Neural cell (in vitro differentiated cells): ENCODE results near the gene PARP16. TPM values are rescaled to one million over a fixed set of nuclear protein-coding genes. Genes with fewer than 3 reads are reported as not detected.

Source experiments
- H2AFZ ChIP-seq: fragments of 200-600, 300-800 bp; sonication (generic), shearing (Covaris generic); 2 replicates; pipeline ENCODE4 v1.6.0; 2014; ENCODE audit warnings: low read depth, mild to moderate bottlenecking, antibody characterized with exemption, low read length, moderate library complexity
- H3F3A ChIP-seq: fragments of 200-600 bp; shearing (Covaris generic); 2 replicates; pipeline ENCODE4 v1.6.1; 2016; ENCODE audit warnings: mild to moderate bottlenecking, moderate library complexity, mixed read lengths, antibody characterized with exemption, low read length; ENCODE audit not compliant: insufficient read depth, poor library complexity, severe bottlenecking
- H3K27ac ChIP-seq: fragments of 200-600, 300-800 bp; sonication (generic), shearing (Covaris generic); 2 replicates; pipeline ENCODE4 v1.5.1; 2014; ENCODE audit warnings: mild to moderate bottlenecking, low read length, moderate library complexity
- H3K27me3 ChIP-seq: fragments of 300-800, 200-600 bp; sonication (generic), shearing (Covaris generic); 2 replicates; pipeline ENCODE4 v1.6.0; 2014; ENCODE audit warnings: mild to moderate bottlenecking, low read depth, low read length, moderate library complexity; ENCODE audit not compliant: insufficient read depth
- H3K36me3 ChIP-seq: fragments of 300-800, 200-600 bp; sonication (generic), shearing (Covaris generic); 2 replicates; pipeline ENCODE4 v1.5.1; 2014; ENCODE audit warnings: mild to moderate bottlenecking, antibody characterized with exemption, low read length, moderate library complexity; ENCODE audit not compliant: insufficient read depth
- H3K4me2 ChIP-seq: fragments of 300-800, 200-600 bp; sonication (generic), shearing (Covaris generic); 2 replicates; pipeline ENCODE4 v1.6.0; 2014; ENCODE audit warnings: mild to moderate bottlenecking, low read length
- H3K4me3 ChIP-seq: fragments of 300-800, 200-600 bp; sonication (generic), shearing (Covaris generic); 2 replicates; pipeline ENCODE4 v1.5.1; 2014; ENCODE audit warnings: mild to moderate bottlenecking, low read length, moderate library complexity
- H3K79me2 ChIP-seq: fragments of 200-600 bp; shearing (Covaris generic); replicated peaks from 2 replicates; pipeline ENCODE4 v1.6.0; 2014; ENCODE audit warnings: mild to moderate bottlenecking, low read length, moderate library complexity; ENCODE audit not compliant: insufficient read depth
- H3K9ac ChIP-seq: fragments of 300-800, 200-600 bp; sonication (generic), shearing (Covaris generic); 2 replicates; pipeline ENCODE4 v1.6.1; 2016; ENCODE audit warnings: mild to moderate bottlenecking, low read length, mixed read lengths
- H3K9me2 ChIP-seq: fragments of 200-600 bp; shearing (Covaris generic); 2 replicates; pipeline ENCODE4 v1.6.1; 2016; ENCODE audit warnings: mild to moderate bottlenecking, low read length, mixed read lengths; ENCODE audit not compliant: insufficient read depth
- H3K9me3 ChIP-seq: fragments of 200-600, 300-800 bp; sonication (generic), shearing (Covaris generic); 2 replicates; pipeline ENCODE4 v1.6.1; 2016; ENCODE audit warnings: mild to moderate bottlenecking, mixed run types, low read length, moderate library complexity, mixed read lengths
- H4K20me1 ChIP-seq: fragments of 200-600 bp; shearing (Covaris generic); 2 replicates; pipeline ENCODE4 v1.6.1; 2016; ENCODE audit warnings: mild to moderate bottlenecking, mixed run types; ENCODE audit not compliant: insufficient read depth
- EP300 ChIP-seq: fragments of 450-650 bp; conservative IDR thresholded peaks from 2 replicates; pipeline ENCODE4 v1.6.1; 2014; ENCODE audit warnings: antibody characterized with exemption, mild to moderate bottlenecking, moderate library complexity; ENCODE audit not compliant: poor library complexity, severe bottlenecking
- EZH2 ChIP-seq: fragments of 200-600, 300-800 bp; shearing (Covaris generic), sonication (generic); IDR thresholded peaks from 2 replicates; pipeline ENCODE4 v1.6.1; 2014; ENCODE audit warnings: antibody characterized with exemption, low read length, borderline replicate concordance, mild to moderate bottlenecking; ENCODE audit not compliant: insufficient read depth, poor library complexity, severe bottlenecking
- MXI1 ChIP-seq: fragments of 450-650 bp; conservative IDR thresholded peaks from 2 replicates; pipeline ENCODE4 v1.6.1; 2014; ENCODE audit warnings: antibody characterized with exemption, mild to moderate bottlenecking; ENCODE audit not compliant: poor library complexity, severe bottlenecking
- POLR2AphosphoS5 ChIP-seq: IDR thresholded peaks from 2 replicates; pipeline ENCODE4 v1.6.1; 2012
- RAD21 ChIP-seq: fragments of 450-650 bp; conservative IDR thresholded peaks from 2 replicates; pipeline ENCODE4 v1.6.1; 2014; ENCODE audit warnings: antibody characterized with exemption, mild to moderate bottlenecking, moderate library complexity
- SMC3 ChIP-seq: fragments of 450-650 bp; conservative IDR thresholded peaks from 2 replicates; pipeline ENCODE4 v1.6.1; 2014; ENCODE audit warnings: antibody characterized with exemption, mild to moderate bottlenecking, moderate library complexity; ENCODE audit not compliant: poor library complexity
- TAF1 ChIP-seq: IDR thresholded peaks from 2 replicates; pipeline ENCODE4 v1.6.1; 2012; ENCODE audit warnings: low read depth
- polyA plus RNA-seq: library from polyadenylated mRNA; depleted of rRNA; stranded (reverse); fragments of >200 nt; gene quantifications from 2 replicates; pipeline ENCODE4 v1.2.3, GENCODE V29; 2014
- TF ChIP-seq, protein P1 (sequence below): IDR thresholded peaks from 2 replicates; pipeline ENCODE4 v1.6.1; 2012; ENCODE audit warnings: borderline replicate concordance
- TF ChIP-seq, protein P2 (sequence below): fragments of 450-650 bp; IDR thresholded peaks from 2 replicates; pipeline ENCODE4 v1.5.1; 2014; ENCODE audit warnings: antibody characterized with exemption, mild to moderate bottlenecking, moderate library complexity; ENCODE audit not compliant: poor library complexity, severe bottlenecking

PARP16 gene
- polyA plus RNA-seq, 1 donor from 2014 or later, result 17.0 TPM

- no peak for TF ChIP-seq MXI1
- TF ChIP-seq EP300, result no peak
These were observed 27.3 kb downstream of the PARP16 start (continued) for GRCh38 chr15:65259367-65259797.

DNA sequence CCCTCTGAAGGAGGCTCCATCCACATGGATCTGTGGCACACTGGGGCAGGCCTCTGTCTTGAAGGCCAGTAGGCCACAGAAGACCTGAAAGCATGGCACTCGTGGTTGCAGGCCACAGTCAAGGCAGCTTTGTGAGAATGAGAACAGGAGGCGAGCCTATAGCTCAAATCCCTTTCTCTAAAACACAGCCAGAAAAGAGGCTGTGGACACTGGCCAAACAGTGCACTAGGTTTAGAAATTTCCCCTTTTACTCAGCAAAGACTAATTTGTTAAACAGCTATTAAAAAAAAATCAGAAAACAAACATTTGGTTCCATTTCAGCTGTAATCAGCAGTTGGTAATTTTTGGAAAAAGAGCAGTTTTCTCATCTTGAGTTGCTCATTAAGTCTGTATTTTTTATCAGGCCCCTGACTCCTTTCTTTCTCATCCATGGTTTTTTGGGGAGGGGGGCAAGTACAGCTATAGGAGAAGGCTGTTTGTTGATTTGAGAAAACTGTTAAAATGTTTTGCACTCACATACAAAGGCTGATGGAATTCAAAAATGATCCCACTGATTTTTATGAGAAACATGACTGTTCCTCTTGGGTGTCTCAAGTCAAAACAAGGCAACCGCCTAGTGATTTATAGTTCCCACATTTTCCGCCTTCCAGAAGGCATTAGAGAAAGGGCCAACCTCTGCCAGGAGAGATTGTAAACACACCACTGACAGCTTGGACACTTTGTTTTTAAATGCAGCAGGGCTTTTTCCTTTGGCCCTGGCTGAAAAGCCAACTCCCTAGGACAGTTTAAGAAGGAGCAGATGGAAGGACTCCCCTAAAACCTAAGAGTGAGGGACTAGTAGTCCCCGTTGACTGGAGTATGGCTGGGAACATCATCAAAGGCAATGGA lies 28.1 kb downstream of the PARP16 start:
- no peak overlapping the region for H3K4me3 ChIP-seq
- H3K27ac ChIP-seq, result no peak overlapping the region
- peaks cover 6% of the 10 kb centered on the region for H3K36me3 ChIP-seq
- TF ChIP-seq EP300, result no peak
- no peak for TF ChIP-seq MXI1
- no peak for TF ChIP-seq TAF1
- TF ChIP-seq, protein P1, sequence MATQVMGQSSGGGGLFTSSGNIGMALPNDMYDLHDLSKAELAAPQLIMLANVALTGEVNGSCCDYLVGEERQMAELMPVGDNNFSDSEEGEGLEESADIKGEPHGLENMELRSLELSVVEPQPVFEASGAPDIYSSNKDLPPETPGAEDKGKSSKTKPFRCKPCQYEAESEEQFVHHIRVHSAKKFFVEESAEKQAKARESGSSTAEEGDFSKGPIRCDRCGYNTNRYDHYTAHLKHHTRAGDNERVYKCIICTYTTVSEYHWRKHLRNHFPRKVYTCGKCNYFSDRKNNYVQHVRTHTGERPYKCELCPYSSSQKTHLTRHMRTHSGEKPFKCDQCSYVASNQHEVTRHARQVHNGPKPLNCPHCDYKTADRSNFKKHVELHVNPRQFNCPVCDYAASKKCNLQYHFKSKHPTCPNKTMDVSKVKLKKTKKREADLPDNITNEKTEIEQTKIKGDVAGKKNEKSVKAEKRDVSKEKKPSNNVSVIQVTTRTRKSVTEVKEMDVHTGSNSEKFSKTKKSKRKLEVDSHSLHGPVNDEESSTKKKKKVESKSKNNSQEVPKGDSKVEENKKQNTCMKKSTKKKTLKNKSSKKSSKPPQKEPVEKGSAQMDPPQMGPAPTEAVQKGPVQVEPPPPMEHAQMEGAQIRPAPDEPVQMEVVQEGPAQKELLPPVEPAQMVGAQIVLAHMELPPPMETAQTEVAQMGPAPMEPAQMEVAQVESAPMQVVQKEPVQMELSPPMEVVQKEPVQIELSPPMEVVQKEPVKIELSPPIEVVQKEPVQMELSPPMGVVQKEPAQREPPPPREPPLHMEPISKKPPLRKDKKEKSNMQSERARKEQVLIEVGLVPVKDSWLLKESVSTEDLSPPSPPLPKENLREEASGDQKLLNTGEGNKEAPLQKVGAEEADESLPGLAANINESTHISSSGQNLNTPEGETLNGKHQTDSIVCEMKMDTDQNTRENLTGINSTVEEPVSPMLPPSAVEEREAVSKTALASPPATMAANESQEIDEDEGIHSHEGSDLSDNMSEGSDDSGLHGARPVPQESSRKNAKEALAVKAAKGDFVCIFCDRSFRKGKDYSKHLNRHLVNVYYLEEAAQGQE, result no peak
- TF ChIP-seq RAD21, result no peak
- no peak for TF ChIP-seq EZH2
- TF ChIP-seq POLR2AphosphoS5, result no peak
- TF ChIP-seq, protein P2, sequence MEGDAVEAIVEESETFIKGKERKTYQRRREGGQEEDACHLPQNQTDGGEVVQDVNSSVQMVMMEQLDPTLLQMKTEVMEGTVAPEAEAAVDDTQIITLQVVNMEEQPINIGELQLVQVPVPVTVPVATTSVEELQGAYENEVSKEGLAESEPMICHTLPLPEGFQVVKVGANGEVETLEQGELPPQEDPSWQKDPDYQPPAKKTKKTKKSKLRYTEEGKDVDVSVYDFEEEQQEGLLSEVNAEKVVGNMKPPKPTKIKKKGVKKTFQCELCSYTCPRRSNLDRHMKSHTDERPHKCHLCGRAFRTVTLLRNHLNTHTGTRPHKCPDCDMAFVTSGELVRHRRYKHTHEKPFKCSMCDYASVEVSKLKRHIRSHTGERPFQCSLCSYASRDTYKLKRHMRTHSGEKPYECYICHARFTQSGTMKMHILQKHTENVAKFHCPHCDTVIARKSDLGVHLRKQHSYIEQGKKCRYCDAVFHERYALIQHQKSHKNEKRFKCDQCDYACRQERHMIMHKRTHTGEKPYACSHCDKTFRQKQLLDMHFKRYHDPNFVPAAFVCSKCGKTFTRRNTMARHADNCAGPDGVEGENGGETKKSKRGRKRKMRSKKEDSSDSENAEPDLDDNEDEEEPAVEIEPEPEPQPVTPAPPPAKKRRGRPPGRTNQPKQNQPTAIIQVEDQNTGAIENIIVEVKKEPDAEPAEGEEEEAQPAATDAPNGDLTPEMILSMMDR, result no peak
- no peak for TF ChIP-seq SMC3
- H3K4me2 ChIP-seq, result no peak overlapping the region
- no peaks in the 10 kb centered on the region for H3F3A ChIP-seq
- H3K9me3 ChIP-seq, result no peaks in the 10 kb centered on the region
- H2AFZ ChIP-seq, result no peak overlapping the region
- no peak overlapping the region for H3K9ac ChIP-seq
- no peaks in the 10 kb centered on the region for H4K20me1 ChIP-seq
- H3K79me2 ChIP-seq, result no peaks in the 10 kb centered on the region
- H3K9me2 ChIP-seq, result no peaks in the 10 kb centered on the region
- no peaks in the 10 kb centered on the region for H3K27me3 ChIP-seq

DNA sequence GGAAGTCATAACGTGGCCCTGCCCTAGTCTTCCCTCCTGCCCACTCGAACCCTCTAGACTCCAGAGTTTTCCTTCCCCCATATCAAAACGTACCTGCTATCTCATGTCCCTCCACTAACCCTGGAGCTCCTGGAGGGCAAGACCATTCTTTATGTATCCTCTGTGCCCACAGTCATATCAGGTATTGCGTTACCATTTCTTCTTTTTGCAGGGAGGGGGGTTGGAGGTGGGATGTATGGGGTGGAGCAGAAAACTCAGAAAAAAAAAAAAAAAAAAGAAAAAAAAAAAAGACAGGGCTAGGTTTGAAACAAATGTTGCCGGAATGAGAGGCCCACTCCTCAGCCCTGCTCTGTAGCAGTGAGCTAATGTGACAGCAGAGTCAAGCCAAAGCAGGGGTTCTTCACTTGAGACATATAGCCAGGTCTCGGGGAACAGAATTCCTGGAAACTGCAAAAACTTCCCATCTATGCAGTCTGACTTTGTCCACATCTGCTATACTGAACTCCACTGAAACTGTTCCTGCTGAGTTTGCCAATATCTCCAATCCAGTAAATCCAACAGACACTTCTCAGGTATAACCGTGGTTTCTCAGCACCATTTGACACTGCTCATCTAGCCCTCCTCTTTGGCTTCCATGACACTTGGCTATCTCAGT lies 31.1 kb downstream of the PARP16 start:
- Histone ChIP-seq H3K9me3 (no peaks in the 10 kb centered on the region), H3K27ac (no peak overlapping the region), H3K79me2 (no peaks in the 10 kb centered on the region), H3K27me3 (no peaks in the 10 kb centered on the region), H3K36me3 (no peaks in the 10 kb centered on the region), H3F3A (no peaks in the 10 kb centered on the region), H3K4me3 (no peak overlapping the region), H2AFZ (no peak overlapping the region), H4K20me1 (no peaks in the 10 kb centered on the region), H3K9me2 (no peaks in the 10 kb centered on the region), H3K4me2 (no peak overlapping the region), H3K9ac (no peak overlapping the region)
- TF ChIP-seq RAD21 (no peak), SMC3 (no peak), EP300 (no peak), TAF1 (no peak), EZH2 (no peak), MXI1 (no peak), POLR2AphosphoS5 (no peak)
- TF ChIP-seq, protein P2, result no peak
- TF ChIP-seq, protein P1, result no peak
